Aorta (tissue), 5 donors: ENCODE measurements around the gene HIF3A. TPM values are rescaled to one million over a fixed set of nuclear protein-coding genes. Genes with fewer than 3 reads are reported as not detected.

Source experiments
- ATAC-seq: fragments of 200-7000 bp; cut with Tn5 transposase; one replicate; pipeline ENCODE4 v1.9.1; 2022; ENCODE audit warnings: moderate library complexity; ENCODE audit not compliant: low FRiP score
- DNase-seq, 2 donors: peaks; one replicate each; pipeline ENCODE4 v3.0.0-alpha.2; 2020
- H3K27ac ChIP-seq, 2 donors: one replicate each; pipeline ENCODE4 v1.5.1; 2013; ENCODE audit warnings: low read length in 2 of 2, mild to moderate bottlenecking in 2 of 2, moderate library complexity in 2 of 2, control low read depth in 1 of 2, inconsistent platforms in 1 of 2, low read depth in 1 of 2
- H3K27me3 ChIP-seq, 2 donors: one replicate each; pipeline ENCODE4 v1.6.1; 2013; ENCODE audit warnings: control low read depth in 1 of 2, low read length in 1 of 2, mild to moderate bottlenecking in 1 of 2, moderate library complexity in 1 of 2; ENCODE audit not compliant: insufficient read depth in 2 of 2, control insufficient read depth in 1 of 2
- H3K36me3 ChIP-seq, 2 donors: one replicate each; pipeline ENCODE4 v1.6.1; 2013; ENCODE audit warnings: control low read depth in 1 of 2, low read length in 1 of 2, mild to moderate bottlenecking in 1 of 2; ENCODE audit not compliant: insufficient read depth in 2 of 2, control insufficient read depth in 1 of 2
- H3K4me1 ChIP-seq, 2 donors: one replicate each; pipeline ENCODE4 v1.6.1; 2013; ENCODE audit warnings: low read length in 2 of 2, control low read depth in 1 of 2, mild to moderate bottlenecking in 1 of 2, moderate library complexity in 1 of 2; ENCODE audit not compliant: insufficient read depth in 2 of 2, control insufficient read depth in 1 of 2
- H3K4me3 ChIP-seq, 2 donors: one replicate each; pipeline ENCODE4 v1.5.1; 2013; ENCODE audit warnings: low read length in 2 of 2, control low read depth in 1 of 2, mild to moderate bottlenecking in 1 of 2
- H3K9me3 ChIP-seq: one replicate; pipeline ENCODE4 v1.6.1; 2013; ENCODE audit warnings: mild to moderate bottlenecking, low read length; ENCODE audit not compliant: control insufficient read depth
- WGBS, 2 donors: extraction: QIAGEN DNeasy Blood & Tissue Kit; methylation state at CpG; one replicate each; pipeline ENCODE4 v1.1.7; 2013; 5-methylcytosine and 5-hydroxymethylcytosine counted together
- intact Hi-C, 2 donors: fragments of 100-400 bp; cut with DNase I; formaldehyde crosslinking; loops; one replicate each; pipeline versions ENCODE4 v1.14.2 to v1.15.0; 2022
- polyA plus RNA-seq, 2 donors: library from polyadenylated mRNA; stranded (reverse); fragments of 200-250 nt; gene quantifications; one replicate each; pipeline ENCODE4 v1.2.3, GENCODE V29; 2013
- total RNA-seq, 2 donors: library from RNA; stranded (reverse); fragmentation: NEBNext Ultra II Directional; extraction: Animal tissue kit (Norgen Biotek cat#: 25700); gene quantifications; one replicate each; pipeline ENCODE4 v1.2.1, GENCODE V29; 2021
- donor health status: healthy with polysubstance abuse.
- donor health status: Bipolar disorder and iron deficiency.
- donor health status: DM: no; HTN: no; CAD: no.
- donor health status: DM: no; HTN: no; CAD: no.
- donor health status: DM: yes; HTN: yes; CAD: no.

The HIF3A gene
- total and polyA plus RNA-seq, 4 donors: 7.0 to 78.4 (median 46.5) TPM

DNA sequence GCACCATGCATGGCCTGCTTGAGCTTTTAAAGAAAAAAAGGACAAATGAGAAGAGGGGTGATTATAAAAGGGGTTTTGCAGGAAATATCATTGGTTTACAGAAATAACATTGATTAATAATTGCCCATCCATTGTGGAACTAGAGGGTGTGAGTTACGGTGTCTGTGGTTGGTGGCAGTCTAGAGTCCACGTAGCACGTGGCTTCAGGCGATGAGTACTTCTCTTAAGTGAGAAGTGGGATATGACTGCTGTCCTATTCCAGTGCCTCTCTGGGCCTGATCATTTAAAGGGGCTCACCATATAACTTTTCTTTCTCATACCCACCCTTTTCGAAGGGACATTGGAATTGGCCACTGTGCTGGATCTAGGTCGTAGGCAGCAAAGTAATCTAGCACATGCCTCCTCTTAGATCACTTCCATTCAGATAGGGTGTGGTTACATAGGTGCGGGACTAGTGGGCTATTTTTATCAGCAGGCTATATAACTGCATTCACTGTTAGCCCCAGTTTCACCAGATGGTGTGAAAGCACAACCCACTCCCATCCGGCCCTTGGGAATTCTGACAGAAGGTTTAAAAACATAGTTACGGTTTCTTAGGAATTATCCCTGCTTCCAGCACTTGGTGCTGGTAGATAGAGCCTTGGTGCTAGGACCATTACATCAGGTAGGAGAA, 69.9 kb downstream of the HIF3A start:
- Histone ChIP-seq H3K4me3 (no peak overlapping the region), H3K36me3 (no peaks in the 10 kb centered on the region), H3K9me3 (no peaks in the 10 kb centered on the region), H3K27ac (no peak overlapping the region), H3K4me1 (no peaks in the 10 kb centered on the region), H3K27me3 (no peaks in the 10 kb centered on the region)
- ATAC-seq (no peak), DNase-seq (peak in 1 of 2 donors; percentile 13)
- WGBS, 2 donors: 86 to 89% methylated on average over 9 of the region's 9 CpGs
- intact Hi-C loops: no loop called here

DNA sequence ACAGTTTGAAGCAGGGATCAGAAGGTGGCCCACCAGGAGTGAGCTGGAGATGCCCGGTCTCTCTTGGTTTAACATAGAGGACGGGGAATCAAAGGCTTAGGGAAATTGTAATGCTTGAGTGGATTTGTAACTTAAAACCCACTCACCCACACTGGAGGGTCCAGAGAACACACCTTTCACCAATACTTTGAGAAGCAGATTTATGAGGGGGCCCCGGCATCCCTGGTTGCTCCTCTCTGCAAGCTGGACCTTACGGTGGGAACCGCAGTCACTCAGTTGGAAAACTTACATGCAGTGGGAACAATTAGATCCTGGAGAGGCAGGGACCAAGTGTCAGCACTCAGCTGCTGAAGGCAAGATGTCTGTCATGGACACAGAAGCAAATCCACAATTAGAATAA, 70.6 kb downstream of the HIF3A start:
- DNase-seq: peak in 1 of 2 donors; percentile 17
- H3K4me3 ChIP-seq: no peak overlapping the region
- H3K27ac ChIP-seq: no peak overlapping the region
- 83 to 94% methylated on average over 5 of the region's 5 CpGs for WGBS, 2 donors
- intact Hi-C loops: no loop called here
- no peaks in the 10 kb centered on the region for H3K9me3 ChIP-seq
- no peaks in the 10 kb centered on the region for H3K4me1 ChIP-seq
- no peaks in the 10 kb centered on the region for H3K27me3 ChIP-seq
- ATAC-seq: no peak
- no peaks in the 10 kb centered on the region for H3K36me3 ChIP-seq

DNA sequence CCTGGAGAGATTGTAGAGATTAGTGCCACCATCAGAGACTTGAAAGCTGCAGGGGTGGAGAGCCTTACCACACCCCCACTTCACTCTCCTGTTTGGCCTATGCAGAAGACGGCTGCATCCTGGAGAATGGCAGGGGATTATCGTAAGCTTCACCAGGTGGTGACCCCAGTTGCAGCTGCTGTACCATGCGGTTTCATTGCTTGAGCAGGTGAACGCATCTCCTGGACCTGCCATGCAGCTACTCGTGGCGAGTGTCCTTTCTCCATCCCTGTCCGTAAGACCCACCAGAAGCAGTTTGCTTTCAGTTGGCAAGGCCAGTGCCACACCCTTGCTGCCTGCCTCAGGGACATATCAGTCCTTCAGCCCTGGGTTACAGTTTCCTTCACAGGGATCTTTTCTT, 71.3 kb downstream of the HIF3A start:
- Histone ChIP-seq H3K36me3 (no peaks in the 10 kb centered on the region), H3K9me3 (no peaks in the 10 kb centered on the region), H3K27me3 (no peaks in the 10 kb centered on the region), H3K4me3 (no peak overlapping the region), H3K4me1 (no peaks in the 10 kb centered on the region), H3K27ac (no peak overlapping the region)
- WGBS, 2 donors: 88 to 92% methylated on average over 7 of the region's 7 CpGs
- DNase-seq (peak in 1 of 2 donors; percentile 57), ATAC-seq (no peak)
- intact Hi-C loops: no loop called here

GRCh38 chr19:46369817-46370216, 73.0 kb downstream of the HIF3A start:
- no peaks in the 10 kb centered on the region for H3K36me3 ChIP-seq
- ATAC-seq: no peak
- no peaks in the 10 kb centered on the region for H3K9me3 ChIP-seq
- H3K4me3 ChIP-seq: no peak overlapping the region
- WGBS, 2 donors: 92 to 93% methylated on average over 7 of the region's 7 CpGs
- intact Hi-C loops: no loop called here
- peaks cover 0 to 2% of the 10 kb centered on the region in 2 donors for H3K4me1 ChIP-seq
- no peaks in the 10 kb centered on the region for H3K27me3 ChIP-seq
- H3K27ac ChIP-seq: no peak overlapping the region
- DNase-seq: no peak

- H3K36me3 ChIP-seq: no peaks in the 10 kb centered on the region
- peaks cover 0 to 2% of the 10 kb centered on the region in 2 donors for H3K4me1 ChIP-seq
- H3K27ac ChIP-seq: no peak overlapping the region
- DNase-seq (peak in 1 of 2 donors; percentile 61), ATAC-seq (no peak)
- H3K4me3 ChIP-seq: no peak overlapping the region
- WGBS, 2 donors: 82 to 85% methylated on average over 10 of the region's 10 CpGs
- no peaks in the 10 kb centered on the region for H3K9me3 ChIP-seq
- no peaks in the 10 kb centered on the region for H3K27me3 ChIP-seq
- intact Hi-C loops: no loop called here
These were observed 74.6 kb downstream of the HIF3A start for GRCh38 chr19:46371371-46371901.

- Histone ChIP-seq H3K27me3 (no peaks in the 10 kb centered on the region), H3K4me3 (no peak overlapping the region), H3K36me3 (peaks cover 0 to 3% of the 10 kb centered on the region in 2 donors), H3K27ac (peak overlapping the region in 1 of 2 donors; percentile 78), H3K4me1 (peaks cover 0 to 2% of the 10 kb centered on the region in 2 donors), H3K9me3 (no peaks in the 10 kb centered on the region)
- DNase-seq (peak in 1 of 2 donors; percentile 81), ATAC-seq (no peak)
- intact Hi-C loops: no loop called here
- WGBS, 2 donors: 35 to 44% methylated on average over 11 of the region's 11 CpGs
These were observed 76.2 kb downstream of the HIF3A start for GRCh38 chr19:46372901-46373490.

DNA sequence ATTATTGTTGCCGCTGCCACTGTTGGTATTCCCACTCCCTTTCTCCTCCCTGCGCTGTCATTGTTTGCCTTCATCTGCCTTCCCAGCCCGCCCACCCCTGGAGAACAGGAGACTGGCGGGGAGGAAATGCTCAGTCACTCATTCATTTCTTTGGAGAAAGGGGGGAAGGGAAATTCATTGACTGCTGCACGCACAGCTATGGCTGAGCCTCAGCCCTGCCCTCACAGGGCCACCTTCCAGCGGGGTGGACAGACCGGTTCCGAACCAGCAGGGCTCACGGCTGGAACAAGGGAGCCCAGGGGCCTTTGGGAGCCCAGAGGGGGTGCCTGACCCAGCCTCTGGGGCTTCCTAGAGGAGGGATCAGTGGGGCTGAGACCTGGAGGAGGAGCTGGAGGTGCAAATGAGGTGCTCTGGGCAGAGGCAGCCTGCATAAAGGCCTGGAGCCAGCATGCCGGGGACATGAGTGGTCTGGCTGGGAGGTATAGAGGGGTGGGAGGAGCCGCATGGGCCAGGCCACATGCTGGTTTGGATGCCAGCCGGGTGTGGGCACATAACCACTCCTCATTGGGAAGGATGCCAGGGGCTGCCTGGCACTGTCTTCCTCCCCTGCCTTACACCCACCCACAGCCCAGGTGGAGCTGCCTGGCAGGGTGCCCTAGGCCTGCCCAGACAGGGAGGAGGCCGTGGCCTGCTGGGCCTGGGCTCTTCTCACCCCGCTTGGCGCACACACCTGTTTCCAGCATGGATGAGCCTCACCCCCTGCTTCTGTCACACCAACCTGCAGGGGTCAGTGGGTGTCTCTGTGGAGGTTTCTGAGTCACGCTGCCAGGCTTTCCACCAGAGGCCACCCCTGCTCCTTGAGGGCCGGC, 76.9 kb downstream of the HIF3A start:
- H3K4me3 ChIP-seq: no peak overlapping the region
- ATAC-seq: peak; percentile 73
- peak; percentile 86 to 89 for DNase-seq
- intact Hi-C loops: no loop called here
- H3K4me1 ChIP-seq: peaks cover 0 to 2% of the 10 kb centered on the region in 2 donors
- peaks cover 0 to 3% of the 10 kb centered on the region in 2 donors for H3K36me3 ChIP-seq
- H3K27me3 ChIP-seq: no peaks in the 10 kb centered on the region
- 24 to 25% methylated on average over 15 to 17 of the region's 17 CpGs for WGBS, 2 donors
- peak overlapping the region; percentile 23 to 82 for H3K27ac ChIP-seq
- H3K9me3 ChIP-seq: no peaks in the 10 kb centered on the region

- intact Hi-C loops: no loop called here
- ATAC-seq (no peak), DNase-seq (peak in 1 of 2 donors; percentile 57)
- no peaks in the 10 kb centered on the region for H3K9me3 ChIP-seq
- H3K4me3 ChIP-seq: no peak overlapping the region
- peaks cover 0 to 3% of the 10 kb centered on the region in 2 donors for H3K36me3 ChIP-seq
- peaks cover 0 to 2% of the 10 kb centered on the region in 2 donors for H3K4me1 ChIP-seq
- WGBS, 2 donors: 87 to 92% methylated on average over 21 of the region's 21 CpGs
- H3K27me3 ChIP-seq: no peaks in the 10 kb centered on the region
- peak overlapping the region in 1 of 2 donors; percentile 82 for H3K27ac ChIP-seq
These were observed 78.0 kb downstream of the HIF3A start for GRCh38 chr19:46374536-46375475.
